Myometrial cell (primary cell): Measurements from ENCODE around the gene UBE2J2. TPM values are rescaled to one million over a fixed set of nuclear protein-coding genes. Genes with fewer than 3 reads are reported as not detected.

ENCODE experiments used
- total RNA-seq: library from RNA; depleted of rRNA; stranded (reverse); fragments of >200 nt; gene quantifications from 2 replicates; pipeline ENCODE4 v1.2.3, GENCODE V29; 2015

The UBE2J2 gene
- total RNA-seq: 40.1 and 44.5 TPM in 2 replicates

GRCh38 chr1:1273512-1274298 lies at the start of gene UBE2J2:
Gene UBE2J2 (minus strand): TSS chr1:1273854. CDS start chr1:1267992, 5,862 bp downstream.

GRCh38 chr1:1307923-1308755 lies 34.5 kb upstream of the UBE2J2 start, which contains the start of the genes ACAP3 and PUSL1:
Gene ACAP3 (minus strand): TSS chr1:1307930. CDS start chr1:1307815, 115 bp downstream.
Gene PUSL1 (plus strand): TSS chr1:1308597. CDS start chr1:1308644, 47 bp downstream.

GRCh38 chr1:1246577-1247340 lies 26.9 kb downstream of the UBE2J2 start, which contains the start of gene C1QTNF12:
Gene C1QTNF12 (minus strand): TSS chr1:1246722. CDS start chr1:1246690, 32 bp downstream.

GRCh38 chr1:1232208-1232795 lies 41.4 kb downstream of the UBE2J2 start, which contains the start of gene B3GALT6:
Gene B3GALT6 (plus strand): TSS chr1:1232237. CDS start chr1:1232279, 42 bp downstream.

GRCh38 chr1:1231400-1232207 lies 42.0 kb downstream of the UBE2J2 start, which contains the start of gene SDF4:
Gene SDF4 (minus strand): TSS chr1:1232001. CDS start chr1:1228772, 3,229 bp downstream.

GRCh38 chr1:1213345-1214265 lies 60.0 kb downstream of the UBE2J2 start, which contains the start of gene TNFRSF4:
Gene TNFRSF4 (minus strand): TSS chr1:1214153. CDS start chr1:1214127, 26 bp downstream.

GRCh38 chr1:1206376-1206965 lies 67.2 kb downstream of the UBE2J2 start, which contains the start of gene TNFRSF18:
Gene TNFRSF18 (minus strand): TSS chr1:1206592. CDS start chr1:1206571, 21 bp downstream.

Other genes starting within 250 kb of the UBE2J2 start
- not detected in 2 replicates for gene RNF223, start 199.5 kb downstream of the UBE2J2 start, total RNA-seq
- 14.4 and 24.2 TPM in 2 replicates for gene C1orf159, start 157.8 kb downstream of the UBE2J2 start, total RNA-seq
- gene TTLL10, start 100.0 kb downstream of the UBE2J2 start, total RNA-seq: not detected in 2 replicates
- 1.9 and 3.7 TPM in 2 replicates for gene TNFRSF18, start 67.3 kb downstream of the UBE2J2 start, total RNA-seq
- not detected in 2 replicates for gene TNFRSF4, start 59.7 kb downstream of the UBE2J2 start, total RNA-seq
- 216 and 244 TPM in 2 replicates for gene SDF4, start 41.9 kb downstream of the UBE2J2 start, total RNA-seq
- gene B3GALT6, start 41.6 kb downstream of the UBE2J2 start, total RNA-seq: 23.9 and 24.6 TPM in 2 replicates
- 1.1 TPM in 1 of 2 replicates, not detected in the other for gene C1QTNF12, start 27.1 kb downstream of the UBE2J2 start, total RNA-seq
- under 0.01 TPM in 1 of 2 replicates, not detected in the other for gene SCNN1D, start 6.6 kb upstream of the UBE2J2 start, total RNA-seq
- 19.1 and 25.4 TPM in 2 replicates for gene ACAP3, start 34.1 kb upstream of the UBE2J2 start, total RNA-seq
- 33.4 and 34.2 TPM in 2 replicates for gene PUSL1, start 34.7 kb upstream of the UBE2J2 start, total RNA-seq
- gene INTS11, start 50.8 kb upstream of the UBE2J2 start, total RNA-seq: 119 TPM in 2 replicates
- 21.6 and 39.8 TPM in 2 replicates for gene CPTP, start 50.9 kb upstream of the UBE2J2 start, total RNA-seq
- gene TAS1R3, start 57.4 kb upstream of the UBE2J2 start, total RNA-seq: 0.18 TPM in 1 of 2 replicates, not detected in the other
- gene DVL1, start 75.6 kb upstream of the UBE2J2 start, total RNA-seq: 66.8 and 69.5 TPM in 2 replicates
- 354 and 384 TPM in 2 replicates for gene MXRA8, start 84.7 kb upstream of the UBE2J2 start, total RNA-seq
- gene AURKAIP1, start 101.4 kb upstream of the UBE2J2 start, total RNA-seq: 186 and 214 TPM in 2 replicates
- gene CCNL2, start 125.5 kb upstream of the UBE2J2 start, total RNA-seq: 33.4 and 51.4 TPM in 2 replicates
- gene MRPL20, start 133.4 kb upstream of the UBE2J2 start, total RNA-seq: 136 and 244 TPM in 2 replicates
- 4.3 and 6.6 TPM in 2 replicates for gene ANKRD65, start 147.4 kb upstream of the UBE2J2 start, total RNA-seq
- 12.2 and 13.3 TPM in 2 replicates for gene VWA1, start 161.8 kb upstream of the UBE2J2 start, total RNA-seq
- gene ATAD3C, start 175.8 kb upstream of the UBE2J2 start, total RNA-seq: 0.29 and 3.4 TPM in 2 replicates
- gene ATAD3B, start 197.9 kb upstream of the UBE2J2 start, total RNA-seq: 29.1 and 33.2 TPM in 2 replicates
- 58.5 and 59.7 TPM in 2 replicates for gene ATAD3A, start 238.3 kb upstream of the UBE2J2 start, total RNA-seq